Small intestine (tissue), 7 donors: ENCODE data around the gene FOXC1. TPM values are rescaled to one million over a fixed set of nuclear protein-coding genes. Genes with fewer than 3 reads are reported as not detected.

Source experiments
- DNase-seq, 2 donors: peaks; one replicate each; pipeline versions ENCODE4 v3.0.0 to v3.0.0-alpha.2; 2013
- FAIRE-seq: peaks from 2 replicates; lab custom pipeline; 2012; peaks lifted over from hg19 to GRCh38; lab: Jason Lieb, UNC
- H3K27ac ChIP-seq, 3 donors: one replicate each; pipeline ENCODE4 v1.5.1; 2013; ENCODE audit warnings: low read length in 2 of 3, mild to moderate bottlenecking in 2 of 3, control low read depth in 1 of 3, inconsistent platforms in 1 of 3, low read depth in 1 of 3, moderate library complexity in 1 of 3
- H3K27me3 ChIP-seq, 3 donors: one replicate each; pipeline ENCODE4 v1.6.1; 2013; ENCODE audit warnings: low read length in 3 of 3, inconsistent platforms in 1 of 3; ENCODE audit not compliant: control insufficient read depth in 3 of 3, insufficient read depth in 3 of 3
- H3K36me3 ChIP-seq, 3 donors: one replicate each; pipeline ENCODE4 v1.6.1; 2013; ENCODE audit warnings: low read length in 3 of 3, inconsistent platforms in 1 of 3, low read depth in 1 of 3, mild to moderate bottlenecking in 1 of 3, moderate library complexity in 1 of 3; ENCODE audit not compliant: control insufficient read depth in 3 of 3, insufficient read depth in 2 of 3
- H3K4me1 ChIP-seq, 3 donors: one replicate each; pipeline ENCODE4 v1.6.1; 2013; ENCODE audit warnings: low read length in 2 of 3, inconsistent platforms in 1 of 3, low read depth in 1 of 3, mild to moderate bottlenecking in 1 of 3, moderate library complexity in 1 of 3; ENCODE audit not compliant: control insufficient read depth in 3 of 3, insufficient read depth in 2 of 3
- H3K4me3 ChIP-seq, 3 donors: one replicate each; pipeline ENCODE4 v1.5.1; 2013; ENCODE audit warnings: low read length in 3 of 3, control low read depth in 1 of 3, inconsistent platforms in 1 of 3, low read depth in 1 of 3, mild to moderate bottlenecking in 1 of 3, moderate library complexity in 1 of 3
- H3K9me3 ChIP-seq, 2 donors: one replicate each; pipeline ENCODE4 v1.6.1; 2013; ENCODE audit warnings: low read depth in 1 of 2, low read length in 1 of 2; ENCODE audit not compliant: control insufficient read depth in 2 of 2, insufficient read depth in 1 of 2
- WGBS, 3 donors: extraction: QIAGEN DNeasy Blood & Tissue Kit; methylation state at CpG; one replicate each; pipeline ENCODE4 v1.1.7; 2013; 5-methylcytosine and 5-hydroxymethylcytosine counted together
- polyA plus RNA-seq, 4 donors: library from polyadenylated mRNA; stranded (reverse) in 3 of 4; unstranded in 1 of 4; fragments of 200-250 nt in 3 of 4; fragments of 120-200 nt in 1 of 4; gene quantifications; one replicate each; pipeline versions ENCODE4 v1.2.1 to v1.2.3, GENCODE V29; 2013
- donor health status: healthy with polysubstance abuse.
- donor health status: control.
- donor health status: control.
- donor health status: Bipolar disorder and iron deficiency.
- donor health status: healthy.

The FOXC1 gene
- polyA plus RNA-seq, 4 donors = 0.22 to 3.1 (median 0.27) TPM; not detected in 1

- Histone ChIP-seq H3K4me3 (no peak overlapping the region), H3K4me1 (no peaks in the 10 kb centered on the region), H3K9me3 (no peaks in the 10 kb centered on the region), H3K36me3 (no peaks in the 10 kb centered on the region), H3K27me3 (no peaks in the 10 kb centered on the region), H3K27ac (no peak overlapping the region)
- DNase-seq (no peak), FAIRE-seq (no peak)
- WGBS, 3 donors = 85 to 89% (median 86%) methylated on average over 6 of the region's 6 CpGs
Observed at GRCh38 chr6:1580109-1580508, 29.6 kb upstream of the FOXC1 start.

GRCh38 chr6:1580585-1580984 lies 29.1 kb upstream of the FOXC1 start:
- no peak overlapping the region for H3K27ac ChIP-seq
- H3K9me3 ChIP-seq = no peaks in the 10 kb centered on the region
- H3K36me3 ChIP-seq = no peaks in the 10 kb centered on the region
- no peak for DNase-seq
- H3K4me1 ChIP-seq = no peaks in the 10 kb centered on the region
- no peak for FAIRE-seq
- no peaks in the 10 kb centered on the region for H3K27me3 ChIP-seq
- 77 to 82% (median 80%) methylated on average over 9 of the region's 9 CpGs for WGBS, 3 donors
- H3K4me3 ChIP-seq = no peak overlapping the region

- no peaks in the 10 kb centered on the region for H3K9me3 ChIP-seq
- no peak for DNase-seq
- no peaks in the 10 kb centered on the region for H3K27me3 ChIP-seq
- WGBS, 3 donors = 91 to 93% (median 92%) methylated on average over 31 of the region's 31 CpGs
- H3K36me3 ChIP-seq = no peaks in the 10 kb centered on the region
- no peak for FAIRE-seq
- no peak overlapping the region for H3K27ac ChIP-seq
- H3K4me3 ChIP-seq = no peak overlapping the region
- H3K4me1 ChIP-seq = no peaks in the 10 kb centered on the region
Observed at GRCh38 chr6:1581120-1581991, 28.4 kb upstream of the FOXC1 start.

- FAIRE-seq (no peak), DNase-seq (no peak)
- Histone ChIP-seq H3K27me3 (no peaks in the 10 kb centered on the region), H3K4me3 (no peak overlapping the region), H3K4me1 (no peaks in the 10 kb centered on the region), H3K27ac (no peak overlapping the region), H3K36me3 (no peaks in the 10 kb centered on the region), H3K9me3 (no peaks in the 10 kb centered on the region)
- WGBS, 3 donors = 67 to 86% (median 83%) methylated on average over 5 of the region's 5 CpGs
Observed at GRCh38 chr6:1584146-1584545, 25.6 kb upstream of the FOXC1 start.

- WGBS, 3 donors = 76 to 80% (median 79%) methylated on average over 14 of the region's 14 CpGs
- Histone ChIP-seq H3K4me3 (no peak overlapping the region), H3K9me3 (no peaks in the 10 kb centered on the region), H3K27me3 (no peaks in the 10 kb centered on the region), H3K4me1 (no peaks in the 10 kb centered on the region), H3K27ac (no peak overlapping the region), H3K36me3 (no peaks in the 10 kb centered on the region)
- FAIRE-seq (no peak), DNase-seq (no peak)
Observed at GRCh38 chr6:1584996-1585668, 24.6 kb upstream of the FOXC1 start.

- no peaks in the 10 kb centered on the region for H3K27me3 ChIP-seq
- no peaks in the 10 kb centered on the region for H3K36me3 ChIP-seq
- no peak overlapping the region for H3K27ac ChIP-seq
- whole genome bisulfite sequencing, 3 donors = 87 to 90% (median 89%) methylated on average over 12 of the region's 12 CpGs
- H3K4me3 ChIP-seq = no peak overlapping the region
- no peak for DNase-seq
- H3K4me1 ChIP-seq = no peaks in the 10 kb centered on the region
- FAIRE-seq = no peak
- no peaks in the 10 kb centered on the region for H3K9me3 ChIP-seq
Observed at GRCh38 chr6:1585669-1586049, 24.1 kb upstream of the FOXC1 start.

GRCh38 chr6:1586256-1586655 lies 23.5 kb upstream of the FOXC1 start:
- FAIRE-seq (no peak), DNase-seq (no peak)
- no peaks in the 10 kb centered on the region for H3K36me3 ChIP-seq
- no peaks in the 10 kb centered on the region for H3K4me1 ChIP-seq
- no peak overlapping the region for H3K27ac ChIP-seq
- H3K27me3 ChIP-seq = peaks cover 0 to under 1% (median 0%) of the 10 kb centered on the region in 3 donors
- peaks cover 0 to 3% of the 10 kb centered on the region in 2 donors for H3K9me3 ChIP-seq
- H3K4me3 ChIP-seq = no peak overlapping the region
- WGBS, 3 donors = 76 to 89% (median 85%) methylated on average over 6 to 7 of the region's 7 CpGs

GRCh38 chr6:1586861-1587450 lies 22.8 kb upstream of the FOXC1 start:
- H3K4me3 ChIP-seq = no peak overlapping the region
- DNase-seq = no peak
- peaks cover 0 to 3% of the 10 kb centered on the region in 2 donors for H3K9me3 ChIP-seq
- H3K27me3 ChIP-seq = peaks cover 0 to 4% (median 0%) of the 10 kb centered on the region in 3 donors
- H3K27ac ChIP-seq = no peak overlapping the region
- no peaks in the 10 kb centered on the region for H3K4me1 ChIP-seq
- FAIRE-seq = no peak
- no peaks in the 10 kb centered on the region for H3K36me3 ChIP-seq
- 61 to 85% (median 81%) methylated on average over 5 of the region's 5 CpGs for WGBS, 3 donors
